ENCODE measurements around the gene NPPA. TPM values are rescaled to one million over a fixed set of nuclear protein-coding genes. Genes with fewer than 3 reads are reported as not detected.

Gene NPPA
- total RNA-seq (ENCODE audit: low replicate concordance) = not detected in 2 replicates

DNA sequence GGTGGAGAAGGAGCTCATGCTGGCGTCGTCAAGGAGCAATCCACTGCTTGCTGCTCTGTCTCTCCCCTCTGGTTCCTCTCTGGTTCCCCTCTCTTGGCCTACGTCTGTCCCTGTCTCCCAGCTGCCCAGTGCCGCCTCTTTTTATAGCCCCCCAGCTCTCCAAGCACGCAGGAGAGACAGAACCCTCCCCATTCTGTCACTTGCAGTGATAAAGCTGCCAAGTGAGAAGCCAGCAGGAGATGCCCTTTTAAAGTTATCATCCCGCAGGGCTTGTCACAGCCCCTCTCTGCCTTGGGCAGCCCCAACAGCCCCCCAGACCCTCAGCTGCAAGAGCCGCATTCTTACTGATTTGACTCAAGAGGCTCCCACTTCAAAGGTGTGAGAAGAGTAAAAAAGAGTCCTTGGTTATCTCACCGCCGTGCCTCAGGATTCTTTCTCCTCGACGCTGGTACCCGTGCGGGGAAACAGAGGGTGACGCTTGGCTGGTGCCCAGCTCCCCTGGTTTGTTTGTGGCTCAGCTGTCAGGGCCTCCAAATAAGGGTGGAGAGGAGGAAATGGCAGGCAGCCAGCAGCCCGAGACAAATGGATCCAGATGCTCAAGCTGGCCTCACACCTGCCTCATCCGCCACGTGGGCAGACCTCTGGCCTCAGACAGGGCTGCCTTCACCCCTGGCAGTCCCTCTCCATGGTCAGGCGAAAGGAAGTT lies at the start of gene NPPA:
TSS of gene NPPA (minus strand) at position 117 of the 706 bp plus-strand sequence. CDS start at position 18, 99 bp downstream.

DNA sequence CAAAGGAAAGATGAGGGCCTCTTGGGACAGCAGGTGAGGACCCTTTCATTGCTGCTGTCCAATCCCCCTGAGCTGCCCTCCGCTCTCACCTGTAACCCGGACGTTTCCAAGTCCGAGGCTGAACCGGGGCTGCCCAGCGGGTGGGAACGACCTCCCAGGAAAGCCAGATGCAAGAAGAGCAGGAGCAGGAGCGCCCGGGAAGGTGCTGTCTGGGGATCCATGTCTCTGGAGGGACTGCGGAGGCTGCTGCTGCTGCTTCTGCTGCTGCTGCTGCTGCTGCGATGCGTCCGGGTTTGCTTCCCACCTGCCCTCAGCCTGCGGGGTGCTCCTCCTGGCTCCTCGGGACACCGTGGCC lies 11.0 kb upstream of the NPPA start, which contains the start of gene NPPB:
TSS of gene NPPB (minus strand) at position 333 of the 355 bp plus-strand sequence. CDS start at position 221, 112 bp downstream.

DNA sequence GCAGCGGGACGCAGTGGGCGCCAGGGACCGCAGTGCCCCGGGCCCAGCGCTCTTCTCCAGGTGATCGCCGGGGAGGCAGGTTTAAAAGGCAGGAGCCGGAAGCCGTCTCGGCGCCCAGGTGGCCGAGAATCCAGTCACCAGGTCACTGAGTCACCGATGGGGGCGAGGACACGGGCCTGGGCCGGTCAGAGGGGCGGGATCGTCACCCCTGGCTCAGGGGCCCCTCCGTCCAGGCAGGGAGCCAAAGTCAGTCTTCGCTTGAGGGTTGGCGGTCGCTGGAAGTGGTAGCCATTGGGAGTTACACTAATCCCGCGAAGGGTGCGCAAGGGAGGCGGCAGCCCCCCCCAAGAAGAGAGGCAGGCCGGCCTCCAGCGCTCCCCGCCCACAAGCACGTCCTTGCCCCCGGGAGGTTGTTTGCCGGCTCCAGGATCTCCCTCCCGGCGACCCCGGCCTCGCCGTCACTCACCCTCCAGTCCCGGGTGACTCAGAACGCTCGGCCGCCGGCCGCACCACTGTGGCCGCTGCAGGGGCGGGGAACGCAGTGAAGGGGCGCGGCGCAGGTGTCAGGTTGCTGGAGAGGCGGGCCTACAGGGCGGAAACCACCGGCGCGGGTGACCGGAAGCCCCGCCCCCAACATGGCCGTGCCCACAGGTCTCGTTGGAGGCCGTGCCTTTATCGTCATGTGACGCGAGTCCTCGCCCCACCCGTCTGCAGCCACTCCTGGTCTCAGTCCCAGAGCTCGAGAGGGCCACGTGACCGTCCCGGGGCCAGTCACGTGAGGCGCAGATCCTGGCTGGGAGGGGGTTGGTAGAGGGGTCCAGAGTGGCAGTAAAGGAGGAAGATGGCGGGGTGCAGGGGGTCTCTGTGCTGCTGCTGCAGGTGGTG lies 41.9 kb downstream of the NPPA start, which contains the start of the genes CLCN6 and MTHFR:
TSS of gene CLCN6 (plus strand) at position 770 of the 885 bp plus-strand sequence. CDS start at position 842, 72 bp downstream.
TSS of gene MTHFR (minus strand) at position 543 of the 885 bp plus-strand sequence. CDS start 2,848 bp downstream, outside the sequence.

Other genes with a start within 250 kb of the NPPA start
- gene FBXO2, start 193.4 kb downstream of the NPPA start, total RNA-seq (ENCODE audit: low replicate concordance) = 0.75 and 8.5 TPM in 2 replicates
- 7.4 and 15.6 TPM in 2 replicates for gene FBXO44, start 192.9 kb downstream of the NPPA start, total RNA-seq (ENCODE audit: low replicate concordance)
- 2.2 and 4.2 TPM in 2 replicates for gene FBXO6, start 183.6 kb downstream of the NPPA start, total RNA-seq (ENCODE audit: low replicate concordance)
- 19.2 and 38.9 TPM in 2 replicates for gene MAD2L2, start 166.6 kb downstream of the NPPA start, total RNA-seq (ENCODE audit: low replicate concordance)
- gene DRAXIN, start 156.1 kb downstream of the NPPA start, total RNA-seq (ENCODE audit: low replicate concordance) = 2.3 TPM in 1 of 2 replicates, not detected in the other
- 34.3 and 44.9 TPM in 2 replicates for gene AGTRAP, start 111.6 kb downstream of the NPPA start, total RNA-seq (ENCODE audit: low replicate concordance)
- gene C1orf167, start 85.6 kb downstream of the NPPA start, total RNA-seq (ENCODE audit: low replicate concordance) = 1.6 TPM in 1 of 2 replicates, not detected in the other
- gene MTHFR, start 41.8 kb downstream of the NPPA start, total RNA-seq (ENCODE audit: low replicate concordance) = 17.5 and 61.3 TPM in 2 replicates
- gene CLCN6, start 41.6 kb downstream of the NPPA start, total RNA-seq (ENCODE audit: low replicate concordance) = 8.1 and 9.7 TPM in 2 replicates
- gene NPPB, start 11.2 kb upstream of the NPPA start, total RNA-seq (ENCODE audit: low replicate concordance) = 4.7 TPM in 1 of 2 replicates, not detected in the other
- gene KIAA2013, start 78.6 kb upstream of the NPPA start, total RNA-seq (ENCODE audit: low replicate concordance) = 46.2 and 56.1 TPM in 2 replicates
- 249 and 486 TPM in 2 replicates for gene PLOD1, start 86.9 kb upstream of the NPPA start, total RNA-seq (ENCODE audit: low replicate concordance)
- gene MFN2, start 132.7 kb upstream of the NPPA start, total RNA-seq (ENCODE audit: low replicate concordance) = 46.8 and 49.0 TPM in 2 replicates
- gene MIIP, start 171.7 kb upstream of the NPPA start, total RNA-seq (ENCODE audit: low replicate concordance) = 8.7 and 17.7 TPM in 2 replicates
- 0.08 and 0.23 TPM in 2 replicates for gene TNFRSF8, start 215.5 kb upstream of the NPPA start, total RNA-seq (ENCODE audit: low replicate concordance)

All from smooth muscle cell of the coronary artery (primary cell).